ENCODE data around the gene ING3.

- TF ChIP-seq CTCF (IDR thresholded peaks at IDR 0.05) (no peak), POLR2A (IDR thresholded peaks at IDR 0.05) (no peak)
Observed at GRCh38 chr7:120941856-120942255, 8.7 kb upstream of the ING3 start.

Data from adrenal gland (tissue), 5 donors.